Measurements from ENCODE around the gene CDH4. TPM values are rescaled to one million over a fixed set of nuclear protein-coding genes. Genes with fewer than 3 reads are reported as not detected.
A peak's percentile ranks its signal among the peaks of the same experiment; 100 is the strongest.

CDH4 gene
- total RNA-seq, 1 donor from 2014 or later, result 39.7 TPM

DNA sequence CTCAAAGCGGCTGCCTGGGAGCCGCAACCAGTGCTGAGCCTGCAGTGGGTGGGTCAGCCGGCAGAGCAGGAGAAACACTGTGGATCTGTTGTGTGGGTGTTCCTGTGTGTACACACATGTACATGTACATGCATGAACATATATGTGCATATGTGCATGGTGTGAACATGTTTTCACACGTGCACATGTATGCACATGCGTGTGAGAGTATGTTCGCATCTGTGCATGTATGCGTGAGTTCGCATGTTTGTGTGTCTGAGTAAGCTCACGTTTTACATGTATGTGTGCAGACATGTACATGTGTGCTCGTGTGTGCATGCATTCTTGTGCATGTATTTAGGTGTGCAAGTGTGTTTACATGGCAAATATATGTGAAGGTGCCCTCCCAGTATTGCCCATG lies 302.6 kb downstream of the CDH4 start:
- H3K36me3 ChIP-seq (ENCODE audit: control insufficient read depth, insufficient read depth, low read length), result no peaks in the 10 kb centered on the region
- no peaks in the 10 kb centered on the region for H3K27me3 ChIP-seq (ENCODE audit: control insufficient read depth, insufficient read depth, low read length)
- DNase-seq (ENCODE audit: low read depth), result no peak
- H3K4me3 ChIP-seq (ENCODE audit: low read depth, low read length), result no peak overlapping the region
- TF ChIP-seq, protein P1, sequence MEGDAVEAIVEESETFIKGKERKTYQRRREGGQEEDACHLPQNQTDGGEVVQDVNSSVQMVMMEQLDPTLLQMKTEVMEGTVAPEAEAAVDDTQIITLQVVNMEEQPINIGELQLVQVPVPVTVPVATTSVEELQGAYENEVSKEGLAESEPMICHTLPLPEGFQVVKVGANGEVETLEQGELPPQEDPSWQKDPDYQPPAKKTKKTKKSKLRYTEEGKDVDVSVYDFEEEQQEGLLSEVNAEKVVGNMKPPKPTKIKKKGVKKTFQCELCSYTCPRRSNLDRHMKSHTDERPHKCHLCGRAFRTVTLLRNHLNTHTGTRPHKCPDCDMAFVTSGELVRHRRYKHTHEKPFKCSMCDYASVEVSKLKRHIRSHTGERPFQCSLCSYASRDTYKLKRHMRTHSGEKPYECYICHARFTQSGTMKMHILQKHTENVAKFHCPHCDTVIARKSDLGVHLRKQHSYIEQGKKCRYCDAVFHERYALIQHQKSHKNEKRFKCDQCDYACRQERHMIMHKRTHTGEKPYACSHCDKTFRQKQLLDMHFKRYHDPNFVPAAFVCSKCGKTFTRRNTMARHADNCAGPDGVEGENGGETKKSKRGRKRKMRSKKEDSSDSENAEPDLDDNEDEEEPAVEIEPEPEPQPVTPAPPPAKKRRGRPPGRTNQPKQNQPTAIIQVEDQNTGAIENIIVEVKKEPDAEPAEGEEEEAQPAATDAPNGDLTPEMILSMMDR (IDR thresholded peaks at IDR 0.05; ENCODE audit: insufficient read depth, low read length, poor library complexity, severe bottlenecking), result no peak

DNA sequence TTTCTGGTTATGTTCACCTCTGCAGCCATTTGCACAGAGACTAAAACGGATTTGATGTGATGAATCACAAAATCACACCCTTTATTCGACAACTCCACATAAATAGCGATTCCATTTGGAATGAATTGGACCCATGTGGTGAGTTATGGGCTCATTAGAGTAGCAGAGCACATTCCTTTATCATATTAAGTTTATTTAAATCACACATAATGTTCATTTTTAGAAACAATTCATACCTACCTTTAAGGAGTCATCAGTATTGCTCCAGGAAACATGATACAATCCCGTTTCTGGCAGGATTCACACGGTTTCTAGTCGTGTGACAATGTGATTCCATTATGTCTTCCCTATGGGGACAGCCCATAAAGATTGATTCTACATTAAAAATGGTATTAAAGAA lies 303.5 kb downstream of the CDH4 start:
- TF ChIP-seq, protein P1 (IDR thresholded peaks at IDR 0.05; ENCODE audit: insufficient read depth, low read length, poor library complexity, severe bottlenecking), result no peak
- no peaks in the 10 kb centered on the region for H3K36me3 ChIP-seq (ENCODE audit: control insufficient read depth, insufficient read depth, low read length)

DNA sequence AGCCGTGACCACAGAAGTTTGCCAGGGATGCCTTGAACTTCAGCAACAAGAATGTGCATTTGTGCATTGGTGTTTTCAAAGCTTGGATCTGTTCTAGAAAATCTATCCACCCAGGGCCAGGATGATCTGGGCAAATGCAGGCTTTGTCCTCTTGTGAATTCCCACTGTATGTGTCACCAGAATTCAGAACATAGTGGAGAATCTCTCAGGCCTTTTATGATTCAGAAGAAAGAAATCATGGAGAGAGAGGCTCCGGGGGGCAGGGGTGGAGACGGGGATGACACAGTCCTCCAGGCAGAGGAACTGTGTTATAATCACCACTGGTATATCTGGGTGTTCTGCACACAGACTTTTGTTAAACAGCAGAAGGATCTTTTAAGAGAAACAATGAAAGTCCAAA lies 304.1 kb downstream of the CDH4 start:
- H3K36me3 ChIP-seq (ENCODE audit: control insufficient read depth, insufficient read depth, low read length), result no peaks in the 10 kb centered on the region
- TF ChIP-seq, protein P1 (IDR thresholded peaks at IDR 0.05; ENCODE audit: insufficient read depth, low read length, poor library complexity, severe bottlenecking), result no peak
- H3K4me3 ChIP-seq (ENCODE audit: low read depth, low read length), result no peak overlapping the region
- no peaks in the 10 kb centered on the region for H3K27me3 ChIP-seq (ENCODE audit: control insufficient read depth, insufficient read depth, low read length)
- DNase-seq (ENCODE audit: low read depth), result peak; percentile 84

More for the DNA sequence above, 303.5 kb downstream of the CDH4 start:
- no peaks in the 10 kb centered on the region for H3K27me3 ChIP-seq (ENCODE audit: control insufficient read depth, insufficient read depth, low read length)
- no peak for DNase-seq (ENCODE audit: low read depth)
- no peak overlapping the region for H3K4me3 ChIP-seq (ENCODE audit: low read depth, low read length)

DNA sequence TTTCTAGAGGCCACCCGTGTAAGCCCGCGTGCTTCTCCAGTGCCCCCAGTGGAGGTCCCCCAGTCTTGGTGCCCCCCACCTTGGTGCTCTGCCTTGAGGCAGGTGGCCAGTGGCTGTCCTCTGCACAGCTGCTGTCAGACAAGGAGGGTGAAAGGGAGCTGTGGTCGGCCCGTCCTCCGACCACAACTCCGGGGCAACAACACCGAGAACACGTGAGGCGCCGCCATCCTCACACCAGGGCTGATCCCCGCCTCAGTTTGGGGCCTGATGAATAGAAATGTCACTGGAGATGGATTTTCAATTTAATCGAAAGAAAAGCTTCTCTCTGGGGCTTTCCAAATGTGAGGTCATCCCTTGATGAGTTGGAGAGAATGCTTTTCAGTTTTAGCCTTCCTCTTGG lies 304.6 kb downstream of the CDH4 start:
- DNase-seq (ENCODE audit: low read depth), result no peak
- TF ChIP-seq, protein P1 (IDR thresholded peaks at IDR 0.05; ENCODE audit: insufficient read depth, low read length, poor library complexity, severe bottlenecking), result no peak
- no peaks in the 10 kb centered on the region for H3K36me3 ChIP-seq (ENCODE audit: control insufficient read depth, insufficient read depth, low read length)

DNA sequence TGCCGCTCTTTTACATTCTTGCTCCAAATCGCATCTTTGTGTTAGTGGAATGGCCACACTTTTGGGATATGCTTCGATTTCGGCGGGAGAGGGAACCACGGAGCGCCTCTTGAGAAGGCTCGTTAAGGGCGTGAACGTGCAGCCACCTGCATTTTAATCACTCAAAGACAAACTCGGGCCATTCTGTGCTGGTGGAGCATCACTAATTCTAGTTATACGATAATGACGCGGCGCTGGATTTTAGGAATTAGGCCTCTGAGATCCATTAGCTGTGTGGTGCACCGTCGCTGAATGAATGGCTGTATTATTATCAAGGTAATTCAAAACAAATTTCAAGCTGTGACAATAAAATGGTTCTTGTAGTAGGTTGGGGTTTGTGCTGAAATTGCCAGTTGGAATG lies 305.6 kb downstream of the CDH4 start:
- no peaks in the 10 kb centered on the region for H3K36me3 ChIP-seq (ENCODE audit: control insufficient read depth, insufficient read depth, low read length)
- TF ChIP-seq, protein P1 (IDR thresholded peaks at IDR 0.05; ENCODE audit: insufficient read depth, low read length, poor library complexity, severe bottlenecking), result no peak
- no peak overlapping the region for H3K4me3 ChIP-seq (ENCODE audit: low read depth, low read length)
- DNase-seq (ENCODE audit: low read depth), result no peak
- H3K27me3 ChIP-seq (ENCODE audit: control insufficient read depth, insufficient read depth, low read length), result no peaks in the 10 kb centered on the region

More for the DNA sequence above, 304.6 kb downstream of the CDH4 start:
- Histone ChIP-seq H3K4me3 (ENCODE audit: low read depth, low read length) (no peak overlapping the region), H3K27me3 (ENCODE audit: control insufficient read depth, insufficient read depth, low read length) (no peaks in the 10 kb centered on the region)

DNA sequence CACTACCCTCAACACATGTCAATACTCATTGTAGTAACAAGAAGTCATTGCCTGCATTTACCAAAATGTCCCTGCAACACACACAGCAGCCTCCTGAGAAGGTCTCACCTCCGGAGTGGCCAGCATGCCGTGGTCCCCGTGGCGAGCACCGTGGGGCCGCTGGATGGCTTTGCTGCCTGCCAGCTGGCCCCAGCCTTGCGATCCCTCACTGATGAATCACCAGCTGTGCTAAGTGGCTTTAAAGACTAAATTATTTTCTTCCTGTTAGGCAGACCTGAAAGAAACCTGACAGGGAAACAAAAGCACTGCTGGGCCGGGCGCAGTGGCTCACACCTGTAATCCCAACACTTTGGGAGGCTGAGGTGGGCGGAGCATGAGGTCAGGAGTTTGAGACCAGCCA lies 306.7 kb downstream of the CDH4 start:
- no peaks in the 10 kb centered on the region for H3K27me3 ChIP-seq (ENCODE audit: control insufficient read depth, insufficient read depth, low read length)
- TF ChIP-seq, protein P1 (IDR thresholded peaks at IDR 0.05; ENCODE audit: insufficient read depth, low read length, poor library complexity, severe bottlenecking), result no peak
- no peak overlapping the region for H3K4me3 ChIP-seq (ENCODE audit: low read depth, low read length)
- peak; percentile 28 for DNase-seq (ENCODE audit: low read depth)
- no peaks in the 10 kb centered on the region for H3K36me3 ChIP-seq (ENCODE audit: control insufficient read depth, insufficient read depth, low read length)
